H1 (cell line): Measurements from ENCODE around the gene OSBPL2. TPM values are rescaled to one million over a fixed set of nuclear protein-coding genes. Genes with fewer than 3 reads are reported as not detected.

ENCODE experiments used
- CHD2 ChIP-seq: IDR thresholded peaks from 2 replicates; pipeline ENCODE4 v1.6.1; 2012; ENCODE audit warnings: low read length, improper control_type of control experiment
- CREB1 ChIP-seq: IDR thresholded peaks from 2 replicates; pipeline ENCODE4 v1.6.1; 2012; ENCODE audit warnings: inconsistent platforms
- EGR1 ChIP-seq: IDR thresholded peaks from 2 replicates; pipeline ENCODE4 v1.6.1; 2011; ENCODE audit warnings: low read depth, low read length, borderline replicate concordance
- KDM5A ChIP-seq: fragments of 200-600 bp; IDR thresholded peaks from 2 replicates; pipeline ENCODE4 v1.7.1; 2012; ENCODE audit warnings: mild to moderate bottlenecking, low read length, inconsistent platforms, mixed read lengths
- SIN3A ChIP-seq, 2 experiments: IDR thresholded peaks in 1 of 2; conservative IDR thresholded peaks in 1 of 2; 2 replicates each; pipeline ENCODE4 v1.6.1; 2011 to 2012; ENCODE audit warnings: low read length in 2 of 2, improper control_type of control experiment in 1 of 2, low read depth in 1 of 2, mild to moderate bottlenecking in 1 of 2
- SIRT6 ChIP-seq: IDR thresholded peaks from one replicate; pipeline ENCODE4 v1.7.1; 2012; ENCODE audit warnings: low read length, inconsistent platforms
- SRF ChIP-seq: IDR thresholded peaks from 2 replicates; pipeline ENCODE4 v1.6.1; 2011; ENCODE audit warnings: mild to moderate bottlenecking, low read depth, low read length, moderate library complexity
- TBP ChIP-seq: IDR thresholded peaks from 2 replicates; pipeline ENCODE4 v1.6.1; 2011; ENCODE audit warnings: low read depth, low read length, improper control_type of control experiment
- TEAD4 ChIP-seq: IDR thresholded peaks from 2 replicates; pipeline ENCODE4 v1.6.1; 2012; ENCODE audit warnings: low read depth, low read length, inconsistent platforms, mixed read lengths
- polyA plus RNA-seq, 7 experiments: library from polyadenylated mRNA; depleted of rRNA in 3 of 7; stranded (reverse) in 5 of 7; unstranded in 2 of 7; fragments of >200 nt in 5 of 7; fragments of 200-250 nt in 2 of 7; gene quantifications; 1 replicate in 5 of 7; 2 replicates in 1 of 7; 4 replicates in 1 of 7; pipeline versions ENCODE4 v1.2.1 to v1.2.3, GENCODE V29; 2011 to 2013; ENCODE audit warnings: missing spikeins in 2 of 7, mixed read lengths in 2 of 7
- total RNA-seq: library from RNA; stranded (reverse); fragmentation: NEBNext Ultra II Directional; extraction: Animal tissue kit (Norgen Biotek cat#: 25700); gene quantifications from 2 replicates; pipeline ENCODE4 v1.2.1, GENCODE V29; 2021

The OSBPL2 gene
- total and polyA plus RNA-seq, 2 of the 8 experiments (the other 6 are each of a cell fraction or from before 2014, with no cell fraction given) = 11.7 to 42.4 TPM

- peak; percentile 32; the same call in 1 of the 2 replicates for TF ChIP-seq TBP
- TF ChIP-seq CREB1 = peak; percentile 81
- TF ChIP-seq SRF = no peak
- 0 out of 4 replicates have a peak, but pooled peaks of 1 of the 2 experiments have one; percentile 26 for TF ChIP-seq SIN3A (conservative IDR thresholded peaks at IDR 0.05 in 1 of 2, IDR thresholded peaks at IDR 0.05 in 1 of 2; ENCODE audit: low read depth in 1 of 2, low read length in 2 of 2)
- no peak for TF ChIP-seq KDM5A
- TF ChIP-seq SIRT6 = no peak
- peak; percentile 87 for TF ChIP-seq CHD2
- peak; percentile 79; the same call in 1 of the 2 replicates for TF ChIP-seq EGR1
- no peak for TF ChIP-seq TEAD4
Measured at GRCh38 chr20:62237801-62238568, at the start of gene OSBPL2 (continued).
